Adrenal gland (tissue), 5 donors: ENCODE measurements around the gene EXOC6B.

ENCODE experiments used
- POLR2A ChIP-seq, 2 donors: fragments of 450-650 bp; IDR thresholded peaks; one replicate each; pipeline ENCODE4 v1.6.1; 2017; ENCODE audit warnings: antibody characterized with exemption in 2 of 2, mild to moderate bottlenecking in 2 of 2, moderate library complexity in 1 of 2
- TF ChIP-seq, protein P1 (sequence below), 6 experiments: fragments of 450-650 bp in 4 of 6; fragments of 200-600 bp in 2 of 6; sonication (generic) in 1 of 6; IDR thresholded peaks; 1 replicate in 5 of 6; 2 replicates in 1 of 6; pipeline versions ENCODE4 v1.5.1 to v1.8.0; 2016 to 2021; ENCODE audit warnings: antibody characterized with exemption in 6 of 6, mild to moderate bottlenecking in 2 of 6, moderate library complexity in 1 of 6
- donor health status: DM: no; HTN: no; CAD: no.

- TF ChIP-seq, protein P1, sequence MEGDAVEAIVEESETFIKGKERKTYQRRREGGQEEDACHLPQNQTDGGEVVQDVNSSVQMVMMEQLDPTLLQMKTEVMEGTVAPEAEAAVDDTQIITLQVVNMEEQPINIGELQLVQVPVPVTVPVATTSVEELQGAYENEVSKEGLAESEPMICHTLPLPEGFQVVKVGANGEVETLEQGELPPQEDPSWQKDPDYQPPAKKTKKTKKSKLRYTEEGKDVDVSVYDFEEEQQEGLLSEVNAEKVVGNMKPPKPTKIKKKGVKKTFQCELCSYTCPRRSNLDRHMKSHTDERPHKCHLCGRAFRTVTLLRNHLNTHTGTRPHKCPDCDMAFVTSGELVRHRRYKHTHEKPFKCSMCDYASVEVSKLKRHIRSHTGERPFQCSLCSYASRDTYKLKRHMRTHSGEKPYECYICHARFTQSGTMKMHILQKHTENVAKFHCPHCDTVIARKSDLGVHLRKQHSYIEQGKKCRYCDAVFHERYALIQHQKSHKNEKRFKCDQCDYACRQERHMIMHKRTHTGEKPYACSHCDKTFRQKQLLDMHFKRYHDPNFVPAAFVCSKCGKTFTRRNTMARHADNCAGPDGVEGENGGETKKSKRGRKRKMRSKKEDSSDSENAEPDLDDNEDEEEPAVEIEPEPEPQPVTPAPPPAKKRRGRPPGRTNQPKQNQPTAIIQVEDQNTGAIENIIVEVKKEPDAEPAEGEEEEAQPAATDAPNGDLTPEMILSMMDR (IDR thresholded peaks at IDR 0.05) = no peak
- TF ChIP-seq POLR2A (IDR thresholded peaks at IDR 0.05) = no peak
These were observed 176.0 kb downstream of the EXOC6B start for GRCh38 chr2:72649810-72650209.
